Muscle of leg (tissue), 11 donors: ENCODE data around the gene ANO2. TPM values are rescaled to one million over a fixed set of nuclear protein-coding genes. Genes with fewer than 3 reads are reported as not detected.
"Not testable (repeated sequence)": the region's sequence is repeated elsewhere in the genome, so short reads cannot be mapped to it uniquely, and the experiment has no call there.

Experiments
- DNase-seq: peaks from one replicate; pipeline ENCODE4 v3.0.0; 2013
- H3K27ac ChIP-seq: one replicate; pipeline ENCODE4 v1.5.1; 2013; ENCODE audit warnings: mild to moderate bottlenecking, low read length, control low read depth
- H3K27me3 ChIP-seq: one replicate; pipeline ENCODE4 v1.6.1; 2013; ENCODE audit warnings: low read length; ENCODE audit not compliant: control insufficient read depth, insufficient read depth
- H3K36me3 ChIP-seq: one replicate; pipeline ENCODE4 v1.6.1; 2013; ENCODE audit warnings: low read length; ENCODE audit not compliant: control insufficient read depth, insufficient read depth
- H3K4me1 ChIP-seq: one replicate; pipeline ENCODE4 v1.6.1; 2013; ENCODE audit warnings: low read length; ENCODE audit not compliant: control insufficient read depth, insufficient read depth
- H3K4me3 ChIP-seq: one replicate; pipeline ENCODE4 v1.5.1; 2013; ENCODE audit warnings: low read length, control low read depth
- H3K9me3 ChIP-seq: replicated peaks from 2 replicates; pipeline ENCODE4 v1.6.1; 2013; ENCODE audit warnings: low read depth, low read length; ENCODE audit not compliant: control insufficient read depth
- WGBS: methylation state at CpG from one replicate; pipeline ENCODE4 v1.1.5; 2013; ENCODE audit warnings: missing lambda C conversion rate; ENCODE audit not compliant: insufficient coverage; 5-methylcytosine and 5-hydroxymethylcytosine counted together
- polyA plus RNA-seq, 8 donors: library from polyadenylated mRNA; unstranded; fragments of 120-200 nt; gene quantifications; one replicate each; pipeline versions ENCODE4 v1.2.1 to v1.2.3, GENCODE V29; 2013; ENCODE audit warnings: inconsistent platforms in 1 of 8, low replicate concordance in 1 of 8; ENCODE audit not compliant: insufficient read length in 8 of 8, insufficient read depth in 1 of 8
- total RNA-seq: library from RNA; stranded (reverse); fragments of 120-200 nt; gene quantifications from one replicate; pipeline ENCODE4 v1.2.4, GENCODE V29; 2013

ANO2 gene
- total and polyA plus RNA-seq, 9 donors = 2.5 to 5.9 (median 3.5) TPM

DNA sequence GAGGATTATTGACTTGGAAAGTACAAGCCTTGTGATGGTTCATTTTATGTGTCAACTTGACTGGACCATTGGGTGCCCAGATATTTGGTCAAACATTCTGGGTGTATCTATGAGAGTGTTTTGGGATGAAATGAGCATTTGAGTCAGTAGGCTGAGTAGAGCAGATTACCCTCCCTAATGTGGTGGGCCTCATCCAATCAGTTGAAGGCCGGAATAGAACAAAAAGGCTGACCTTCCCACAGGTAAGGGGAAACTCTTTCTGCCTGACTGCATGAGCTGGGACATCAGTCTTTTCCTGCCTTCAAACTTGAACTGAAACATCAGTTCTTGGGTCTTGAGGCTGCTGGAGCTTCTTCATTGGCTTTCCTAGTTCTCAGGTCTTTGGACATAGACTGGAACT, 98.1 kb downstream of the ANO2 start:
- Histone ChIP-seq H3K9me3 (peaks cover 3% of the 10 kb centered on the region), H3K4me3 (no peak overlapping the region), H3K4me1 (no peaks in the 10 kb centered on the region), H3K36me3 (no peaks in the 10 kb centered on the region), H3K27me3 (no peaks in the 10 kb centered on the region), H3K27ac (no peak overlapping the region)
- WGBS = 100% methylated on average over 1 of the region's 1 CpG
- no peak for DNase-seq

- no peak for DNase-seq
- WGBS = 47% methylated on average over 7 of the region's 9 CpGs
- peaks cover 2% of the 10 kb centered on the region for H3K27me3 ChIP-seq
- no peaks in the 10 kb centered on the region for H3K9me3 ChIP-seq
- no peaks in the 10 kb centered on the region for H3K4me1 ChIP-seq
- H3K27ac ChIP-seq = no peak overlapping the region
- H3K36me3 ChIP-seq = no peaks in the 10 kb centered on the region
- H3K4me3 ChIP-seq = no peak overlapping the region
These were observed 104.1 kb downstream of the ANO2 start for GRCh38 chr12:5840944-5841343.

DNA sequence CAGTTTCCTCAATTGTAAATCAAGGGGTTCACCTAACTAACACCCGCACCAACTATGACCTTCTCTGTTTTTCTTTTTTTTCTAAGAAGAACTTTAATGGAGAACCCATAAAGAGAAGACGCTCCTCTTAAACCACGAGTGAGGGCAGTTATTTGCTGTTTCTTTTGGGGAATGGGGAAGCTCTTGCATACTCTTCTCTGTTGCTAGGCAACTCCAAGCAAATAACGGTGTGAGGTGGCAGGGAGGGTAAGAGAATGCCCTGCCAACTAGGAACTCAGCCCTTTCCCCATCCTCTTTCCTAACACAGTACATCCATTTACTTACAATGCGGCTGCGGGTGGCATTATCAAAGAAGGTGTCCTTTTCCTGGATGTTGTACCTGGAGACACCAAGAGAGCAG, 114.9 kb downstream of the ANO2 start:
- Histone ChIP-seq H3K27me3 (no peaks in the 10 kb centered on the region), H3K4me1 (no peaks in the 10 kb centered on the region), H3K9me3 (no peaks in the 10 kb centered on the region), H3K36me3 (no peaks in the 10 kb centered on the region), H3K27ac (no peak overlapping the region), H3K4me3 (no peak overlapping the region)
- 100% methylated on average over 2 of the region's 6 CpGs for WGBS
- DNase-seq = no peak

DNA sequence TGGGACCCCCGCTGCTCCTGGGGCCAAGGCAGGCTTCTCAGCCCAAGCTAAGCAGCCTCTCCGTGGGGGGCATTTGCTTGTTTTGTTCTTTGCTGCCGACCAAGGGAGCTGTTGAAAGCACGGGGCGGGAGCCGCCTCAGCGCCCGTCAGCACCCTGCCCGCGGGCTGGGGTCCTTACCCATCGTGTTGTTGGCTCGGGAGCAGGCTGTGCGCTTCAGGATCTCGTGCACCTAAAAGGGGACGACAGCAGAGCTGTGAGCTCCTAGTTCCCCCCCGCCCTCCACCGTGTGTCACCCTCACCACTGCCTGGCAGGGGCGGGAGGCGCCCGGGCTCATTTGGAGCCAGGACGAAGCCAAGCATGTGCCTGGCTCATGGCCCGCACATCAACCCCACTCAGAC, 117.5 kb downstream of the ANO2 start:
- Histone ChIP-seq H3K4me1 (no peaks in the 10 kb centered on the region), H3K9me3 (peaks cover 2% of the 10 kb centered on the region), H3K27me3 (no peaks in the 10 kb centered on the region), H3K4me3 (no peak overlapping the region), H3K36me3 (no peaks in the 10 kb centered on the region), H3K27ac (no peak overlapping the region)
- no peak for DNase-seq
- WGBS = 63% methylated on average over 21 of the region's 22 CpGs

GRCh38 chr12:5825761-5826160, 119.3 kb downstream of the ANO2 start:
- not testable (repeated sequence) for H3K27me3 ChIP-seq, H3K27ac ChIP-seq, H3K36me3 ChIP-seq, H3K4me1 ChIP-seq, H3K9me3 ChIP-seq, DNase-seq, H3K4me3 ChIP-seq
- no CpG with 5 or more reads among the region's 3 CpGs for WGBS

- H3K9me3 ChIP-seq = peaks cover 13% of the 10 kb centered on the region
- H3K27ac ChIP-seq, H3K4me3 ChIP-seq, H3K36me3 ChIP-seq, H3K27me3 ChIP-seq, H3K4me1 ChIP-seq, DNase-seq: not testable (repeated sequence)
- WGBS = 100% methylated on average over 1 of the region's 1 CpG
These were observed 126.2 kb downstream of the ANO2 start for GRCh38 chr12:5818877-5819276.

GRCh38 chr12:5817246-5817645, 127.8 kb downstream of the ANO2 start:
- Histone ChIP-seq H3K27me3 (no peaks in the 10 kb centered on the region), H3K4me1 (no peaks in the 10 kb centered on the region), H3K27ac (no peak overlapping the region), H3K9me3 (peaks cover 12% of the 10 kb centered on the region), H3K36me3 (no peaks in the 10 kb centered on the region), H3K4me3 (no peak overlapping the region)
- 85% methylated on average over 3 of the region's 4 CpGs for WGBS
- DNase-seq = no peak

DNA sequence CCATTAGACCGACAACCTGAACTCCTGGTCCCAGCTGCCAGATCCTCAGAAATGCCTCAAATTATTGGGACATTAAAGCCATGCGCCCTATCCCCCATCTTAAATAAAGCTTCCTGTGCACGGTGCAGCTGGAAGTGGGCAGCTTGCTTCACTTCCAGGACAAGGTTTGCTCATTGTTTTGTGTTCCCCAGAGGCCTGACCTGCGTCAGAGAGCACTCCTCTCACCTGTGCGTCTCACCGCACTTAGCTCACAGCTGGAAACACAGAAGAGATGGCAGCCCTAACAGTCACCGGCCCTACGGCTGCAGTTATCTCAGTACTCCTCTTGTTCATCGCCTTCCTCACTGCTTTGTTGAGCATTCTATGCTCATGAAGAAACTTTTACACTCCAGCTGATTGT, 135.5 kb downstream of the ANO2 start:
- Histone ChIP-seq H3K36me3 (no peaks in the 10 kb centered on the region), H3K27me3 (no peaks in the 10 kb centered on the region), H3K27ac (no peak overlapping the region), H3K4me3 (no peak overlapping the region), H3K4me1 (peaks cover 4% of the 10 kb centered on the region), H3K9me3 (no peaks in the 10 kb centered on the region)
- no peak for DNase-seq
- 52% methylated on average over 9 of the region's 9 CpGs for WGBS

DNA sequence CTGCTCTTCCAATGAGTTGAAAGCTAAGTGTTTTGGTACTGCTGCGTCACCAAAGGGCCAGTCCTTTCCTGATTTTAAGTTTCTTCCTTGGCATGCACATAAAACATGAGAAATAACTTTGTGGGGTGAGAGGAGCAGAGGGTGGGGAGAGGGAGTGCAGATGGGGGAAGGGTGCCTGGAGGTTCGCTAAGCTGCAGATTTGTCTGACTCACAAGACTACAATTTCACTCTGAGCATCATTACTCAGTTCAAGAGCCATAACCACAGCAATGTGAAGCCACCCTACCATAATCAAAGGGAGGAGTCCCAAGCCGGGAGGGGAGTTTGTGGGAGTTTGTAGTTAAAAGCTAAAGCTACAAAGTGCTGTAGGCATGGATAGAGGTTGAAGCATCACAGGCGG, 136.1 kb downstream of the ANO2 start:
- Histone ChIP-seq H3K36me3 (no peaks in the 10 kb centered on the region), H3K27me3 (no peaks in the 10 kb centered on the region), H3K4me1 (peaks cover 7% of the 10 kb centered on the region), H3K9me3 (no peaks in the 10 kb centered on the region), H3K4me3 (no peak overlapping the region), H3K27ac (no peak overlapping the region)
- WGBS = 81% methylated on average over 2 of the region's 4 CpGs
- DNase-seq = no peak

DNA sequence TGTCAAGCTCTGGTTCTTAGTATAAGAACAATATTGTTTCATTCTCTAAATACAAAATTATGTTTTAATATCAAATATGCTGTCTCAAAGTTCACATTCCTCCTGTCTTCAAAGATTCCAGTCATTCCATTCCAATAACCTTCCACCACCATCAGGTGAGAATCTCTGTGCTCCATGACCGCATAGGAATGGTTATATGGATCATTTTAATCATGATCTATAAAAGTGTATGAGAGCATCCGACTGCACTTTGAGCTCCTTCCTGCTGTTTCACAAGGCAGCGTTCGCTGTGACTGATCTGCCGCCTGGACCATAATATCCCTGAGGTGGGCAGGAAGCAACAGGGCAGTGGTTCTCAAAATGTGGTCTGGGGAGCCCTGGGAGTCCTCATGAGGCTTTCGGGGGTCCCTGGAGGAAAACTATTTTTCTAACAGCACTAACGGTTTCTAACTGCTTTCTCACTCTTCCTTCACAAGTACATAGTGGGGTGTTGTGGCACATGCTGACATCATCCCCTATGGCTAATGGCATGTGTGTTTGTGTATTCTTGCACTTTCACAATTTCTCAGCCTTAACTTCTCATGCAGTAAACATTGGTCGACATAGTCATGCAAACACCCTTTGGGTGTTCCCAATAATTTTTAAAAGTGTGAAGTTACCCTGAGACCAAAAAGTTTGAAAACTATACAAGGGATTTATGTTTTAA, 137.4 kb downstream of the ANO2 start:
- no peak overlapping the region for H3K4me3 ChIP-seq
- H3K9me3 ChIP-seq = no peaks in the 10 kb centered on the region
- no peak overlapping the region for H3K27ac ChIP-seq
- H3K36me3 ChIP-seq = no peaks in the 10 kb centered on the region
- H3K4me1 ChIP-seq = peaks cover 16% of the 10 kb centered on the region
- no peak for DNase-seq
- H3K27me3 ChIP-seq = peaks cover 3% of the 10 kb centered on the region
- no CpG with 5 or more reads among the region's 8 CpGs for WGBS

DNA sequence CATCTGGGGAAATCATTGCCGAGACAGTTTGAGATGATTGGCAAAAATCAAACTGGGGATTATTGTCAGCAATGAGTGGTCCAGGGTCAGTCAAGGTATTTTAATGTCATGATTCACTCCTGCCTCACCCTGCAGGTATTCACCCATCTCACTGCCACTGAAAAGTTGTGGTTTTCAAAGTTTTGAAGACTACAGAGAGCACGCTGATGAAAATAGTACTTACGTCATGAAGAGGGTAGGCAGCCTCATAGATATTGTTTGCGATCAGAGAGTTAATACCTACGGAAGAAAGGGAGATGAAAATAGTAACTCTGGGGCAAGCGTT, 138.0 kb downstream of the ANO2 start:
- no peak overlapping the region for H3K27ac ChIP-seq
- DNase-seq = no peak
- no CpG with 5 or more reads among the region's 6 CpGs for WGBS
- H3K4me1 ChIP-seq = peaks cover 16% of the 10 kb centered on the region
- no peak overlapping the region for H3K4me3 ChIP-seq
- peaks cover 3% of the 10 kb centered on the region for H3K27me3 ChIP-seq
- H3K9me3 ChIP-seq = no peaks in the 10 kb centered on the region
- H3K36me3 ChIP-seq = no peaks in the 10 kb centered on the region
